NCI-H2196 treated with DMSO at 0.1 percent for 48 hours (cell line): ENCODE results near the gene HCRTR1.

Experiments
- DNase-seq: peaks from one replicate; lab custom pipeline; 2025; ENCODE audit not compliant: unreplicated experiment; lab: John Stamatoyannopoulos, UW

HCRTR1 gene

DNA sequence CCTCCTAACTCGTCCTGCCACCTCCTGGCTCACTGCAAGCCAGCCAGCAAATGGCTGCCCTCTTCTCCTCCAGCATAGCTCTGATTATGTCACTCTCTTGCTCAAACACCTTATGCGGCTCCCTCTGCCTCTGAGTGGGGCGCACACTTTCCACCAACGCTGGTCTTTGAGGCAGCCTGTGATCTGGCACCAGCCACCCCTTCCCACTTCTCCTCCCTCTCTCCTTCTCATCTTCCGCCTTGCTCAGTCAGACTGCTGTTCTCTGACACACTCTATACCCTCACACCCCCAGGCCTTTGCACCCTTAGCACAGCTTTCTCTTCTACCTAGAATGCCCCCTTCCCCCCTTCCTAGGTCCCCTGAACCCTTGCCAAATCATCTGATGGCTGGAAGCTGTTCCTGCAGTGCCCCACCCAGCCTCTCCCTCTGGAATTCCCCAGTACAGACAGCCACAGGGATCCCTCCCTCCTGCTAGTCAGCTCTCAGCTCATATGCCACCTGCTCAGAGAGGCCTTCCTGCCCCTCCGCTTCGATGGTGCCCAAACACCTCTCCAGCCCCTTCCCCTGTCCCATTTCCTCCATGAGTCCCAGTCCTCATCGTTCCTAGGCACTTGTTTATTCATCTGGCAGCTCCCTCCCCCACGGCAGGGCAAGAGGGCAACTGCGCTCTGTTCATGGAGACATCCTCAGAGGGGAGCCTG, 48.9 kb downstream of the HCRTR1 start:
- DNase-seq, result peak; percentile 47

DNA sequence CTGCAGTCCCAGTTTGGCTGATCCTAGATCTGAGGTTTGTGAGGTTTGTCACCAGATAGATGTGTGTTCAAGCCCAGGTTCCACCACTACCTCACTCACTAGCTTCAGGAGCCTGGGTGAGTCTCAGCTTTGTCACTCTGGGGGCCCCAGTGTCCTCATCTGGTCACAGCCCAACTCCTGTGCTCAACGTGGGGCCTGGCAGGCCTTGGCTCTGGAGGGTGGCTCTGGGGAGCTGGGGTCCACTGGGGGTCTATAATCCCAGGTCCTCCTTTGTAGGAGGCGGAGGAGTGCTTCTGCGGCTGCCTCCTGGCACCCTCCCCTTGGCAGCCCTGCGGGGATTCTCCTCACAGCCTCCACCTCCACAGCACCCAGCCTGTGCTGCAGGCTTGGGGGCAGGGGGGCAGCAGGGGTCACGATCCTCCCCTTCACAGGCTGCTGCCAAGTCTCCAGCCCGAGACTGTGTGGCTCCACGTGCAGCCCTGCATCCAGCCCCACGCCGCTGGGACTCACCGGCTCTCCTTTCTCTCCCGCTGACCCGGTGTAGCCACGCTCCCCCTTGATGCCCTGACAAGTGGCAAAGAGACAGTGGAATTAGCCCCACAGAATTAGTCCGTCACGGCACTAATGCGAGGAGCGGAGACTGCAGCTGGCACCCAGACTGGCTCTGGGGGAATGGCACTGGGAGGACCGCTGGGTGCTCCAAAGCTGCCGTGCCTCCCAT, 49.7 kb downstream of the HCRTR1 start:
- DNase-seq, result no peak

GRCh38 chr1:31668303-31668883, 50.9 kb downstream of the HCRTR1 start:
- DNase-seq, result no peak

DNA sequence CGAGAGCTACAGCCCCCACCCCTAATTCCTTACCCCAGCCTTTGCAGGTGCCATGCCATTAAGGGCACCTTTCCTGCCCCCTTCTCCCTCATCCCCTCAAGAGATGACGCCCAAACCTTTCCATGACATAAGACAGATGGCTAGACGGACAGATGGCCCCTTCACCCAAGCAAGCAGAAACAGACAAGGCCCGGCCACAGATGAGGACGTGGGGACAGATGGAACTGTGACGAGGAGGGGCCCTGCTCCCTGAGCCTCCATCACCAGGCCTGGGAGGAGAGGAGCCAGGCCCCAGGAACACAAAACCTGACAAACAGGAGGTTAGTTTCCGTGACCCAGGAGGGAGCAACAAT, 51.9 kb downstream of the HCRTR1 start:
- no peak for DNase-seq

GRCh38 chr1:31669786-31670592, 52.5 kb downstream of the HCRTR1 start:
- DNase-seq, result peak; percentile 93

- DNase-seq, result no peak
Measured at GRCh38 chr1:31670593-31670964, 53.1 kb downstream of the HCRTR1 start.

- no peak for DNase-seq
Measured at GRCh38 chr1:31671147-31671546, 53.7 kb downstream of the HCRTR1 start.

DNA sequence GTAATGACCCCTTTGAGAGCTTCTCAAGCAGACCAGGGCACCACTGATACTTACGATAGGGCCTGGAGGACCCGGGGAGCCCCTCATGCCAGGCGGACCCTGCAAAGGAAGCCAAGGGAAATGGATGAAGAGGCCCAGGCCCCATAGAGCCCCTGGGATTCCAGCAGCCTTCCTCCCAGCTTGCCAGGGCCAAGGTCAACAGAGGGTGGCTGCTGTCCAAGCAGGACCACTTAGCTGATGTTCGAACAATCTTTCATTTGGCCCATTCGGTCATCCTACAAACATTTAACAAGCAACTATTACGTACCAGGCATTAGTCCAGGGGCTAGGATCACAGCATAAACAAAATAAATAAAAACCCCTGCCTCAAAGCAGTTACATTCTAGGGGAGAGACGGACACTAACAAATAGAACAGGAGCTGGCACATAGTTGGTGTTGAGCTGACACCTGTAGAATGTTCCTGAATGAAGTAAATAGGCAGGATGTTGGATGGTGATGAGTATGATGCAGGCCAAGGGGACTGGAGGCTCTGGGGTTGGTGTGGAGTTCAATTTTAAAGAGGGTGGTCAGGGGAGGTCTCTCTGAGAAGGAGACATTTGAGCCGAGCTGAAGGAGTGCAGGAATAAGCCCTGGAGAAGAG, 54.2 kb downstream of the HCRTR1 start:
- no peak for DNase-seq

GRCh38 chr1:31672986-31673385, 55.5 kb downstream of the HCRTR1 start:
- DNase-seq, result no peak

DNA sequence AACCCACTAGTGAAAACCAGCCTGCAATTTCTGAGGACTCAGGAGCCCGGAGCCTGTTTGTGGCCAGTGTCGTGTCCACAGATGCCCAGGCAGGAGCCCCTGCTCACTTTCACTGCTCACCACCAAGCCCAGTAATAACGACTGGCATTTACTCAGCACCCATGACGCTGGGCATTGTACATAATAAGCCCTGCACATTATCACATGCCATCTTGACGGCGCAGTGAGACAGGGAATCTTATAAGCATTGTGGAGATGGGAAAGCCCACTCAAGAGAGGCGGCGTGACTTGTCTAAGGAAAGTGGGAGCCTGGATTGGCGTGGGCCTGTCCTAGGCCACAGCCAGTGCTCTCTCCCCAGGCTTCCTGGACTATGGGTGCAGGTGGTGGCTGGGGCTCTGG, 55.9 kb downstream of the HCRTR1 start:
- no peak for DNase-seq

- DNase-seq, result no peak
Measured at GRCh38 chr1:31674626-31675025, 57.1 kb downstream of the HCRTR1 start.

- no peak for DNase-seq
Measured at GRCh38 chr1:31675161-31675560, 57.7 kb downstream of the HCRTR1 start.

DNA sequence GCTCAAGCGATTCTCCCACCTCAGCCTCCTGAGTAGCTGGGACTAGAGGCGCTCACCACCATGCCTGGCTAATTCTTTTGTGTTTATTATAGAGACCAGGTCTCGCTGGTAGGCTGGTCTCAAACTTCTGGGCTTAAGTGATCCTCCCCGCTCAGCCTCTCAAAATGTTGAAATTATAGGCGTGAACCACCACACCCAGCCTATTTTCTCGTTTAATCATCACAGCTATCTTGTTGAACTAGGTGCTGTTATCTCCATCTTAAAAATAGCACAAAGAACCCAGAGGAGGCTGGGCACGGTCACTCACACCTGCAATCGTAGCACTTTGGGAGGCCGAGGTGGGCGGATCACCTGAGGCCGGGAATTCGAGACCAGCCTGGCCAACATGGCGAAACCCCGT, 58.3 kb downstream of the HCRTR1 start:
- no peak for DNase-seq
